K562 (cell line): ENCODE results near the gene NAT9. TPM values are rescaled to one million over a fixed set of nuclear protein-coding genes. Genes with fewer than 3 reads are reported as not detected.

Experiments
- BRCA1 ChIP-seq, 2 experiments: fragments of 450-650 bp in 1 of 2; sonication (generic) in 1 of 2; formaldehyde crosslinking in 1 of 2; IDR thresholded peaks; 2 replicates each; pipeline versions ENCODE4 v1.5.0 to v1.6.1; 2017 to 2020; ENCODE audit warnings: mild to moderate bottlenecking in 1 of 2, missing genetic modification reagents in 1 of 2
- BRF1 ChIP-seq: IDR thresholded peaks from 3 replicates; pipeline ENCODE4 v1.6.1; 2011; ENCODE audit warnings: borderline replicate concordance, mild to moderate bottlenecking; ENCODE audit not compliant: insufficient read length; ENCODE audit errors: extremely low read depth
- EGR1 ChIP-seq: fragments of 450-650 bp; conservative IDR thresholded peaks from 2 replicates; pipeline ENCODE4 v1.6.1; 2017; ENCODE audit warnings: mild to moderate bottlenecking
- ELK3 ChIP-seq: fragments of 450-650 bp; formaldehyde crosslinking; IDR thresholded peaks from 2 replicates; pipeline ENCODE4 v1.4.0; 2020; ENCODE audit warnings: mild to moderate bottlenecking
- RAD21 ChIP-seq, 2 experiments: fragments of 250-450 bp in 1 of 2; fragments of 450-650 bp in 1 of 2; sonication (Bioruptor Pico) in 1 of 2; formaldehyde crosslinking in 1 of 2; IDR thresholded peaks in 1 of 2; conservative IDR thresholded peaks in 1 of 2; 2 replicates each; pipeline versions ENCODE4 v1.4.0 to v1.8.0; 2020 to 2022; ENCODE audit warnings: mild to moderate bottlenecking in 2 of 2, moderate library complexity in 1 of 2
- REST ChIP-seq, 2 experiments: fragments of 450-650 bp; formaldehyde crosslinking in 1 of 2; IDR thresholded peaks; 2 replicates each; pipeline versions ENCODE4 v1.4.0 to v1.6.1; 2014 to 2020; ENCODE audit warnings: mild to moderate bottlenecking in 2 of 2, borderline replicate concordance in 1 of 2, low read depth in 1 of 2
- VEZF1 ChIP-seq: fragments of 200-800 bp; sonication (Bioruptor generic); IDR thresholded peaks from 2 replicates; pipeline ENCODE4 v1.6.1; 2017; ENCODE audit warnings: missing genetic modification characterization, missing compliant biosample characterization
- ZBTB7A ChIP-seq: IDR thresholded peaks from 2 replicates; pipeline ENCODE4 v1.6.1; 2011; ENCODE audit warnings: low read depth, mild to moderate bottlenecking, low read length, moderate library complexity, borderline replicate concordance; ENCODE audit not compliant: control insufficient read depth
- ZNF696 ChIP-seq: fragments of 250-450 bp; sonication (Bioruptor Pico); conservative IDR thresholded peaks from 2 replicates; pipeline ENCODE4 v1.4.0; 2020; ENCODE audit warnings: mild to moderate bottlenecking, moderate library complexity
- polyA plus RNA-seq, 8 experiments: library from polyadenylated mRNA; depleted of rRNA in 4 of 8; stranded (reverse) in 5 of 8; unstranded in 3 of 8; fragments of >200 nt; fragmentation: Nextera tagmentation in 2 of 8; fragmentation: Illumina TruSeq in 1 of 8; extraction: Ambion mirVana in 2 of 8; extraction: Trizol in 1 of 8; gene quantifications; 2 replicates each; pipeline versions ENCODE4 v1.2.1 to v1.2.3, GENCODE V29; 2011 to 2014; ENCODE audit warnings: inconsistent platforms in 1 of 8, missing spikeins in 1 of 8
- total RNA-seq, 7 experiments: library from RNA; depleted of rRNA in 6 of 7; stranded (reverse); fragments of >200 nt in 6 of 7; fragmentation: Illumina TruSeq in 2 of 7; extraction: Trizol in 2 of 7; gene quantifications; 2 replicates each; pipeline versions ENCODE4 v1.2.1 to v1.2.3, GENCODE V29; 2011 to 2021; ENCODE audit warnings: low replicate concordance in 1 of 7
- TF ChIP-seq, protein P1 (sequence below), 2 experiments: IDR thresholded peaks; 2 replicates each; pipeline ENCODE4 v1.6.1; 2011; ENCODE audit warnings: borderline replicate concordance in 1 of 2, control low read depth in 1 of 2, low read depth in 1 of 2, low read length in 1 of 2, mild to moderate bottlenecking in 1 of 2, mixed read lengths in 1 of 2, moderate library complexity in 1 of 2; ENCODE audit not compliant: insufficient read depth in 1 of 2, insufficient read length in 1 of 2, poor library complexity in 1 of 2, severe bottlenecking in 1 of 2; ENCODE audit errors: extremely low read depth in 1 of 2
- TF ChIP-seq, protein P2 (sequence below): sonication (generic); formaldehyde crosslinking; IDR thresholded peaks from 2 replicates; pipeline ENCODE4 v1.8.0; 2022; ENCODE audit warnings: missing genetic modification reagents, mild to moderate bottlenecking, moderate library complexity, borderline replicate concordance

NAT9 gene
- total and polyA plus RNA-seq, 9 of the 15 experiments (the other 6 are each of a cell fraction or from before 2014, with no cell fraction given), result 4.2 to 63.6 (median 40.8) TPM

GRCh38 chr17:74744714-74745547 is 31.2 kb downstream of the NAT9 start (continued):
- TF ChIP-seq BRF1 (no peak), ZBTB7A (no peak), REST (IDR thresholded peaks at IDR 0.05; ENCODE audit: borderline replicate concordance) (peak; percentile 94), REST (CRISPR knock-in tag; IDR thresholded peaks at IDR 0.05; ENCODE audit: low read depth) (no peak), ELK3 (CRISPR knock-in tag) (no peak), EGR1 (no peak), VEZF1 (CRISPR knock-in tag) (peak; percentile 46; the same call in 1 of the 2 replicates), ZNF696 (CRISPR knock-in tag) (no peak), RAD21 (CRISPR knock-in tag; conservative IDR thresholded peaks at IDR 0.05 in 1 of 2, IDR thresholded peaks at IDR 0.05 in 1 of 2) (peak; percentile 96 to 100), BRCA1 (IDR thresholded peaks at IDR 0.05) (no peak), BRCA1 (CRISPR knock-in tag; IDR thresholded peaks at IDR 0.05) (no peak)
- TF ChIP-seq, protein P1, sequence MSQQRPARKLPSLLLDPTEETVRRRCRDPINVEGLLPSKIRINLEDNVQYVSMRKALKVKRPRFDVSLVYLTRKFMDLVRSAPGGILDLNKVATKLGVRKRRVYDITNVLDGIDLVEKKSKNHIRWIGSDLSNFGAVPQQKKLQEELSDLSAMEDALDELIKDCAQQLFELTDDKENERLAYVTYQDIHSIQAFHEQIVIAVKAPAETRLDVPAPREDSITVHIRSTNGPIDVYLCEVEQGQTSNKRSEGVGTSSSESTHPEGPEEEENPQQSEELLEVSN (IDR thresholded peaks at IDR 0.05; ENCODE audit: borderline replicate concordance in 1 of 2, extremely low read depth in 1 of 2, insufficient read depth in 1 of 2, insufficient read length in 1 of 2, low read depth in 1 of 2, low read length in 1 of 2, poor library complexity in 1 of 2, severe bottlenecking in 1 of 2), result no peak
- TF ChIP-seq, protein P2, sequence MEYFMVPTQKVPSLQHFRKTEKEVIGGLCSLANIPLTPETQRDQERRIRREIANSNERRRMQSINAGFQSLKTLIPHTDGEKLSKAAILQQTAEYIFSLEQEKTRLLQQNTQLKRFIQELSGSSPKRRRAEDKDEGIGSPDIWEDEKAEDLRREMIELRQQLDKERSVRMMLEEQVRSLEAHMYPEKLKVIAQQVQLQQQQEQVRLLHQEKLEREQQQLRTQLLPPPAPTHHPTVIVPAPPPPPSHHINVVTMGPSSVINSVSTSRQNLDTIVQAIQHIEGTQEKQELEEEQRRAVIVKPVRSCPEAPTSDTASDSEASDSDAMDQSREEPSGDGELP (CRISPR knock-in tag), result peak; percentile 60; the same call in 1 of the 2 replicates
